ENCODE data around the gene SUPT5H. TPM values are rescaled to one million over a fixed set of nuclear protein-coding genes. Genes with fewer than 3 reads are reported as not detected.

Gene SUPT5H
- total and polyA plus RNA-seq, 2 of the 4 experiments (the other 2 are of a cell fraction) = 75.3 to 116 TPM

DNA sequence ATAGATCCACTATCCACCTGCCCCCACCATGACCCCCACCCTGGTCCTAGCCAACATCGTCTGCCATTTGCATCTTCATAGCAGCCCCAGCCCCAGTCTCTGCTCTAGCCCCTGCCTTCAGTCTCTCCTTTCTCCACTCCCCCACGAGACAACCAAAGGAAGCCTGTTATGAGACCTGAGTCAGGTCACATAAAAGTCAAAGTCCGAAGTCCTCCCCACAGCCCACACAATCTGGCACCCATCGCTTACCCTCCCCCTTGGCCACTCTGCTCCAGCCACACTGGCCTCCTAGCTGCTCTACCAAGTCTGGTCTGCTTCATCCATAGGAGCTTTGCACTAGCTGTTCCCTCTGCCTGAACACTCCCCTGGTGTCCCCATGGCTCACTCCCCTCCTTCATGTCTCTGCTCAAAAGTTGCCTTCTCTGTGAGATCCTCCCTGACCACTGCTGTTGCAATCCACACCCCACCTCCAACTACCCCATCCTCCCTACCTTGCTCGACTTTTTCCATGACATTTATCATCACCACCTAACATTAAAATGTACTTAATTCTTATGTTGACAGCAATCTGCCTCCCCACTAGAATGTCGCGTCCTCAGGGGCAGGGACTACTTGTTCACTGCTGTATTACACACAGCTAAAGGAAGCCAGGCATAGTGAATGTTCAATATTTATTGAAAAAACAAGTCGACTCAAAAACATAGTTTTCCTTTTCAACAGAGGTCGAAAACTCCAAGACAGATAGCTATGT, 34.1 kb upstream of the SUPT5H start:
- Histone ChIP-seq H3K9me1 (ENCODE audit: insufficient read depth, low read length) (peaks cover 9% of the 10 kb centered on the region; the same call in 1 of the 2 replicates), H4K91ac (ENCODE audit: insufficient read depth, low read depth, low read length) (peak overlapping the region; percentile 98), H4K5ac (ENCODE audit: low read depth, low read length) (peak overlapping the region; percentile 87), H2BK5ac (ENCODE audit: low read depth, low read length, poor library complexity, severe bottlenecking) (peak overlapping the region; percentile 85), H3K9me3 (ENCODE audit: control insufficient read depth, insufficient read depth, low read length) (no peaks in the 10 kb centered on the region), H3K27me3 (ENCODE audit: control insufficient read depth, insufficient read depth, low read length) (no peaks in the 10 kb centered on the region), H2BK120ac (ENCODE audit: low read depth, low read length) (peak overlapping the region; percentile 49), H3K4me2 (ENCODE audit: low read depth, low read length) (peak overlapping the region; percentile 71), H3K4ac (ENCODE audit: low read depth, low read length) (peak overlapping the region; percentile 98), H2BK20ac (ENCODE audit: low read depth, low read length) (peak overlapping the region; percentile 55), H3K23ac (ENCODE audit: low read depth, low read length) (peak overlapping the region; percentile 87), H3K36me3 (ENCODE audit: control insufficient read depth, insufficient read depth, low read length) (peaks cover 24% of the 10 kb centered on the region), H3K79me1 (ENCODE audit: low read depth in 1 of 2, low read length in 2 of 2) (peaks cover 10 to 45% of the 10 kb centered on the region in 2 experiments; a peak in 3 of 4 replicates), H3K4me1 (ENCODE audit: control insufficient read depth, insufficient read depth, low read length) (peaks cover 26% of the 10 kb centered on the region), H4K20me1 (ENCODE audit: insufficient read depth, low read length) (peaks cover 53% of the 10 kb centered on the region), H3K14ac (replicated peaks; ENCODE audit: low read depth, low read length) (peak overlapping the region; percentile 99), H3K9ac (ENCODE audit: low read depth, low read length) (peak overlapping the region; percentile 92), H3K27ac (ENCODE audit: insufficient read depth, low read length) (peak overlapping the region; percentile 97), H2AFZ (replicated peaks; ENCODE audit: low read length, poor library complexity) (peak overlapping the region; percentile 69), H3K18ac (ENCODE audit: low read depth, low read length) (peak overlapping the region; percentile 24), H2BK15ac (ENCODE audit: low read depth, low read length) (peak overlapping the region; percentile 40; the same call in 2 of the 3 replicates), H3K4me3 (ENCODE audit: insufficient read depth, low read depth, low read length) (no peak overlapping the region), H2AK5ac (ENCODE audit: low read depth, low read length) (peak overlapping the region; percentile 98), H3K56ac (ENCODE audit: extremely low read depth, insufficient read depth, low read length) (peak overlapping the region; percentile 59), H2AK9ac (replicated peaks; ENCODE audit: low read depth, low read length, poor library complexity) (peak overlapping the region; percentile 65), H4K8ac (ENCODE audit: low read depth in 2 of 2, low read length in 2 of 2) (peak overlapping the region; percentile 94 to 95)
- 46% methylated on average over 4 of the region's 9 CpGs; no CpG with 5 or more reads in 1 of the 2 experiments for WGBS, 2 experiments (ENCODE audit: extremely low coverage in 2 of 2, insufficient read length in 1 of 2)
- dilution Hi-C loops (cut with HindIII; ENCODE audit: low sequenced_read_pairs, unreplicated experiment) (no loop called here), in situ Hi-C loops (cut with MboI; ENCODE audit: low sequenced_read_pairs) (no loop called here), intact Hi-C loops (cut with micrococcal nuclease) (no loop called here)
- ATAC-seq (ENCODE audit: low read depth) = no peak
- POLR2A ChIA-PET (ENCODE audit: unreplicated experiment) = interaction anchor here (0.9 to 1.5 kb wide), 4 partner anchors 8 to 17 kb away, joined by 3 to 6 read pairs (median 4); no protein-coding TSS in a partner anchor
- CTCF ChIA-PET = interaction anchor here (0.7 to 2.3 kb wide), 6 partner anchors 8 to 25 kb away, joined by 3 to 28 read pairs (median 4); partner anchors contain the start of genes MED29 and RPS16
- no TSS peak for BruUV-seq (replicated peaks)
- peak; percentile 68 for DNase-seq
- TF ChIP-seq MAZ (IDR thresholded peaks at IDR 0.05; ENCODE audit: borderline replicate concordance, low read depth, low read length) (peak; percentile 75), CHD1 (IDR thresholded peaks at IDR 0.05; ENCODE audit: low read depth, low read length) (0 out of 2 replicates have a peak, but pooled peaks have one; percentile 33), MAFK (IDR thresholded peaks at IDR 0.05; ENCODE audit: low read depth, low read length) (no peak), CEBPB (IDR thresholded peaks at IDR 0.05; ENCODE audit: low read depth, low read length) (peak; percentile 86), BHLHE40 (IDR thresholded peaks at IDR 0.05; ENCODE audit: low read depth, low read length) (no peak), MXI1 (IDR thresholded peaks at IDR 0.05; ENCODE audit: borderline replicate concordance, low read depth, low read length) (no peak), ELK1 (IDR thresholded peaks at IDR 0.05; ENCODE audit: borderline replicate concordance, low read depth, low read length) (no peak), RAD21 (IDR thresholded peaks at IDR 0.05; ENCODE audit: low read length) (no peak), RFX5 (IDR thresholded peaks at IDR 0.05; ENCODE audit: low read depth, low read length) (no peak), POLR2A (IDR thresholded peaks at IDR 0.05; ENCODE audit: low read depth, low read length) (peak; percentile 90), CTCF (conservative IDR thresholded peaks at IDR 0.05; ENCODE audit: low read depth, low read length) (no peak), FOS (IDR thresholded peaks at IDR 0.05; ENCODE audit: low read depth, low read length) (0 out of 2 replicates have a peak, but pooled peaks have one; percentile 12), NFE2L2 (IDR thresholded peaks at IDR 0.05; ENCODE audit: low read depth, low read length) (peak; percentile 50; the same call in 1 of the 2 replicates)
- TF ChIP-seq, protein P1, sequence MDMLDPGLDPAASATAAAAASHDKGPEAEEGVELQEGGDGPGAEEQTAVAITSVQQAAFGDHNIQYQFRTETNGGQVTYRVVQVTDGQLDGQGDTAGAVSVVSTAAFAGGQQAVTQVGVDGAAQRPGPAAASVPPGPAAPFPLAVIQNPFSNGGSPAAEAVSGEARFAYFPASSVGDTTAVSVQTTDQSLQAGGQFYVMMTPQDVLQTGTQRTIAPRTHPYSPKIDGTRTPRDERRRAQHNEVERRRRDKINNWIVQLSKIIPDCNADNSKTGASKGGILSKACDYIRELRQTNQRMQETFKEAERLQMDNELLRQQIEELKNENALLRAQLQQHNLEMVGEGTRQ (IDR thresholded peaks at IDR 0.05; ENCODE audit: low read depth, low read length) = no peak; the same call in none of the 2 replicates
